ENCODE data around the gene MFSD6.

Gene MFSD6

GRCh38 chr2:190527214-190527613 lies 119.1 kb downstream of the MFSD6 start:
- in situ Hi-C loops (cut with MboI; ENCODE audit: low sequenced_read_pairs, unreplicated experiment), result no loop called here
- DNase-seq (ENCODE audit: low spot score), result no peak
- TF ChIP-seq CTCF (IDR thresholded peaks at IDR 0.05; ENCODE audit: borderline replicate concordance, control extremely low read depth, extremely low read depth, insufficient read depth, missing control alignments), result no peak

GRCh38 chr2:190527918-190528317 lies 119.8 kb downstream of the MFSD6 start:
- no peak for TF ChIP-seq CTCF (IDR thresholded peaks at IDR 0.05; ENCODE audit: borderline replicate concordance, control extremely low read depth, extremely low read depth, insufficient read depth, missing control alignments)
- in situ Hi-C loops (cut with MboI; ENCODE audit: low sequenced_read_pairs, unreplicated experiment), result no loop called here
- no peak for DNase-seq (ENCODE audit: low spot score)

DNA sequence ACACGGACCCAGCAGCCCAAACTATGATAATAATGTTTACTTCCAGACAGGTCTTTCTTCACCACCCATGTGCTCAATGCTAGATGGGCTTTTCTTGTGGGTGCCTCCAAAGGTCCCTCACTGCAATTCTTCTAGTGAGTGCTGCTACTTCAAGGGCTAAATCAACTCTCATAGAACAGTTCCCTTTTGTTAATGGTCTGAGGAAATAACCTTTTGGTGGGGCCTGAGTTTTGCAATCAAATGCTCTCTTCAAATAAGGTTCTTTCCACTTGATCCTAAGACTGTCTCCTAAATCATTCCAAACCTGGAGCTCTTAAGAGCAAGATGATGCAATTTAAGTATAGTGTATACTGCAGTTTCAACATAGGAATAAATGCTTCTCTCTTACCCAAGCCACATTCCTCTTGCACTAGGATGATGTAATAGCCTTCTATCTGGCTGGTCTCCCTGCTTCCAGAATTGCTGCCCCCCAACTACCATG lies 120.4 kb downstream of the MFSD6 start:
- DNase-seq (ENCODE audit: low spot score), result no peak
- in situ Hi-C loops (cut with MboI; ENCODE audit: low sequenced_read_pairs, unreplicated experiment), result no loop called here
- TF ChIP-seq CTCF (IDR thresholded peaks at IDR 0.05; ENCODE audit: borderline replicate concordance, control extremely low read depth, extremely low read depth, insufficient read depth, missing control alignments), result no peak

GRCh38 chr2:190529486-190530247 lies 121.5 kb downstream of the MFSD6 start:
- no peak for DNase-seq (ENCODE audit: low spot score)
- in situ Hi-C loops (cut with MboI; ENCODE audit: low sequenced_read_pairs, unreplicated experiment), result no loop called here
- no peak for TF ChIP-seq CTCF (IDR thresholded peaks at IDR 0.05; ENCODE audit: borderline replicate concordance, control extremely low read depth, extremely low read depth, insufficient read depth, missing control alignments)

- TF ChIP-seq CTCF (IDR thresholded peaks at IDR 0.05; ENCODE audit: borderline replicate concordance, control extremely low read depth, extremely low read depth, insufficient read depth, missing control alignments), result no peak
- in situ Hi-C loops (cut with MboI; ENCODE audit: low sequenced_read_pairs, unreplicated experiment), result no loop called here
- no peak for DNase-seq (ENCODE audit: low spot score)
Measured at GRCh38 chr2:190530248-190530900, 122.2 kb downstream of the MFSD6 start.

DNA sequence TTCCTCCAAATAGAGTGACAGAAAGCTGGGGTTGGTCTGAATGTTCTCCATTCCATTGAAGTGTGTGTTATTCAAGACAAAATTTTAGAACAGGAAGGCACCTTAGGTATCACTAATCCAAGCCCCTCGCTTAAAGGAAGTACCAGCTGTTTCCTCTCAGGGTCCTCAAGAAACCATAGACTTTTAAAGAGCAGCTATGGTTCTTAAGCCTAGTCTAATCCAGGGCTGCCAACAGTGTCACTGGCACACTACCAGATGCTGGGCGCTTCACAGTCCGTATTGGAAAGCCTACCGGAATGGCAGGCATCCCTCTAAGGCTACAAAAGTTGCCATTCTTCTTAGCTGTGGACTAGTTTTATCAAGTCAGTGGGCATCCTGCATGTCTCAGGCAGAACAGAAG lies 124.4 kb downstream of the MFSD6 start:
- no peak for DNase-seq (ENCODE audit: low spot score)
- in situ Hi-C loops (cut with MboI; ENCODE audit: low sequenced_read_pairs, unreplicated experiment), result no loop called here
- TF ChIP-seq CTCF (IDR thresholded peaks at IDR 0.05; ENCODE audit: borderline replicate concordance, control extremely low read depth, extremely low read depth, insufficient read depth, missing control alignments), result no peak
